Neuron (in vitro differentiated cells): Measurements from ENCODE around the gene CNST.
"Not testable (repeated sequence)": the region's sequence is repeated elsewhere in the genome, so short reads cannot be mapped to it uniquely, and the experiment has no call there.

Experiments used
- H2AFZ ChIP-seq: one replicate; pipeline ENCODE4 v1.6.1; 2013; ENCODE audit warnings: low read depth, mild to moderate bottlenecking, inconsistent platforms, low read length, moderate library complexity
- H3K27me3 ChIP-seq: one replicate; pipeline ENCODE4 v1.6.1; 2013; ENCODE audit warnings: low read length; ENCODE audit not compliant: insufficient read depth
- H3K36me3 ChIP-seq: one replicate; pipeline ENCODE4 v1.6.1; 2013; ENCODE audit warnings: low read length; ENCODE audit not compliant: insufficient read depth
- H3K4me1 ChIP-seq: one replicate; pipeline ENCODE4 v1.6.1; 2013; ENCODE audit warnings: low read length; ENCODE audit not compliant: insufficient read depth
- H3K4me3 ChIP-seq: 2 replicates; pipeline ENCODE4 v1.5.1; 2013; ENCODE audit warnings: mild to moderate bottlenecking, low read length, moderate library complexity
- H3K9me3 ChIP-seq: one replicate; pipeline ENCODE4 v1.6.1; 2013; ENCODE audit warnings: low read length

CNST gene

DNA sequence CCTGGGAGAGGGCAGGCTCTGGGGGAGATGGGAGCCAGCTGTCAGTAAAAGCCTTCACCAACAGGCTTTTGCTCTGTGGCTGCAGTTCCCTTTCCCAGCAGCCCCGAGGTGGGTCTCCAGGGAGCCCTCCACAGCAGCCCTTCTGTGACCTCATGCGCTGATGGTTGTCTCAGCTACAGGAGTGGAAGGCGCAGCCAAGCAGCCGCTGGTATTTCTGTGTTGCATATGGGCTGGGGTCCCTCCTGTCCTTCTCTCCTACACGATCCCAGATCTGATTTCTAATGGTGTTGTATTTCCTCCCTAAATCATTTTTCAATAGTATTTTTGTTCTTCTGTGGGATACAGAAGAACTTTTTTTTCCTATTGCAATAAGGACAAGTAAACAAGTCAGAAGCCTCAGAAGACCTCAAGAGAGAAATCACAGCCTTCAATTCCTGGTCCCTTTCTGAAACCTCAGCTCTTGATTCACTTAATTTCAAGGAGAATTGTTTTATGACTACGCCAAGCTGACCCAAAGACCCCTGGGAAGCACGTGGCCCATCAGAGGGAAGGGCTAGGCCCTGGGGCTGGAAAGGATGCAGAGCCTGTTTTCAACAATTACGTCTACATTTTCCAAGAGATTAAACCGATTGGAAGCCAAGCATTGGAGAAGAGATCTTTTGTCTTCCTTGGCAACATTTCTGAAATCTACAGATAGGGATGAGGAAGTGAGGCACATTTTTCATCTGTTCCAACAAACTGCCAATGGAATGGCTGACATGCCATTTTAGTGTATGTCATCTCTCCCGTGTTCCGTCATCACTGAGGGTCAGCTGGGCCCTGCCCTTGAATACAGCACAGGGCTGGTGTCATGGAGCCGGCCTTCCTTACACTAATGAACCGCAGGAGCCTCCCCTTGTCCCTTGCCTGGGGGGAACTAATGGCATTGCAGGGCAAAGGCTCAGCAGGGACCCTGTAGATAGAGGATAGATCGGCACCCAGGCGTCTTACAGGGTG lies 115.9 kb downstream of the CNST start:
- H3K9me3 ChIP-seq, result no peaks in the 10 kb centered on the region
- H3K4me3 ChIP-seq, result no peak overlapping the region
- H3K36me3 ChIP-seq, result no peaks in the 10 kb centered on the region
- H3K27me3 ChIP-seq, result peaks cover 4% of the 10 kb centered on the region
- H3K4me1 ChIP-seq, result peaks cover 2% of the 10 kb centered on the region
- no peak overlapping the region for H2AFZ ChIP-seq

DNA sequence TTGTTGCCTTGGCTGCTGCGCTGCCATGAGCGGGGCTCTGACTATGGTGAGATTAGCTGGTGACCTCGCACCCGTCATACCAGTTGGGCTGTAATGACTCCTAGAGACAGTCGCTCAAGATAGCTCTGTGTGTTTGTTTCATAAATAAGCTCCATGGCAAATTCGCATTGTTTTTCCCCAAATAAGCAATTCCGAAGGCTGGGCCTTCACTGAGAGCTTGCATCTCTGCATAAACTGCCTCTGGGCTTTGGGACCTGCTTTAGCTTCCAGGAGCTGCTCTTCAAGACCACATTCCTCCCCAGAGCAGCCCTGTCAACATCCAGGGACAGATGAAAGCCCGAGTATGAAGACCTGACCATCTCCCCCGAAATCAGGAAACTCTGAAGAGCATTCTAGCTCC lies 117.3 kb downstream of the CNST start:
- Histone ChIP-seq H3K4me1 (peaks cover 2% of the 10 kb centered on the region), H2AFZ (no peak overlapping the region), H3K27me3 (peaks cover 4% of the 10 kb centered on the region), H3K4me3 (no peak overlapping the region), H3K36me3 (no peaks in the 10 kb centered on the region), H3K9me3 (no peaks in the 10 kb centered on the region)

DNA sequence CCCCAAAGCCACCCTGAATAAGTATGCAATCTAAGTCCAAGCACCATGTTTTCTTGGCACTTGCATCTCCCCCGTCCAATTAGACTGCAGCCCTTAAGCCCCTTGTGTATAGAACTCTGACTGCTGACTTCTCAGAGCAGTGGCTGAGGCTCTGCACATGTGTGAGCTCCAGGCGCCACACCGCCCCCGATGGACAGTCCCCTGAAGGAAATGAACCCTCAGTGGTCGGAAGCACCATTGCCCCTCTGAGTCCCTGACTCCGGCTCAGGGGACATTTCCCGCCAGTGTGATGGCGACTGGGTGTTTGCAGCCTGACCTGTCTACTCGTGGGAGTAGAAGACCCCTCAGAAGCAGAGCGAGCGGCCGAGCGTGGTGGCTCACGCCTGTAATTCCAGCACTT lies 120.7 kb downstream of the CNST start:
- Histone ChIP-seq H3K27me3 (no peaks in the 10 kb centered on the region), H2AFZ (no peak overlapping the region), H3K9me3 (no peaks in the 10 kb centered on the region), H3K4me1 (no peaks in the 10 kb centered on the region), H3K4me3 (no peak overlapping the region), H3K36me3 (no peaks in the 10 kb centered on the region)

DNA sequence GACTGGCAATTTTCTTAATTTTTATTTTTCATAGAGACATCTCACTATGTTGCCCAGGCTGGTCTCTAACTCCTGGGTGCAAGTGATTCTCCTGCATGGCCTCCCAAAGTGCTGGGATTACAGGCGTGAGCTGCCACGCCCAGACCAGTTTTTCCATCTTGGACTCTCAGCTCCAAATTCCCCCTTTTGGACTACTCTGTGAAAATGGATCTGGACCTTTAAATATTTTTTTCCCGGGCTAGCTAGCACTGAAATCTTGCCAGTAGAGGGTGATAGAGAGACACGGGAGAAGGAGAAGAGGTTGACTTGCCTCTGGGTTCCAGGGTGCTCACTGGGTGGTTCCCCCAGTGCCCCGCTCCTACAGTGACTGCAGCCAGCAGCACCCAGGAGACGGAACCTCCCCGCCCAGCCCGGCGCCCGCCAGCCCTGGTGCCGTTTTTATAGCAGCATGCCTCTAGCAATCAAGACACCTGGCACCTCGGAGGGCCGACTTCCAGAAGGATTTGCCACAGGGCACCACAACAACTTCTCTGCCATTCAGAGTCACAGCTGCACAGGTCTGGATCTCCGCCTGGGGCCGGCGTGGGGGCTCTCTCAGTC lies 123.3 kb downstream of the CNST start:
- Histone ChIP-seq H3K27me3 (no peaks in the 10 kb centered on the region), H2AFZ (no peak overlapping the region), H3K9me3 (no peaks in the 10 kb centered on the region), H3K36me3 (no peaks in the 10 kb centered on the region), H3K4me1 (no peaks in the 10 kb centered on the region), H3K4me3 (no peak overlapping the region)

DNA sequence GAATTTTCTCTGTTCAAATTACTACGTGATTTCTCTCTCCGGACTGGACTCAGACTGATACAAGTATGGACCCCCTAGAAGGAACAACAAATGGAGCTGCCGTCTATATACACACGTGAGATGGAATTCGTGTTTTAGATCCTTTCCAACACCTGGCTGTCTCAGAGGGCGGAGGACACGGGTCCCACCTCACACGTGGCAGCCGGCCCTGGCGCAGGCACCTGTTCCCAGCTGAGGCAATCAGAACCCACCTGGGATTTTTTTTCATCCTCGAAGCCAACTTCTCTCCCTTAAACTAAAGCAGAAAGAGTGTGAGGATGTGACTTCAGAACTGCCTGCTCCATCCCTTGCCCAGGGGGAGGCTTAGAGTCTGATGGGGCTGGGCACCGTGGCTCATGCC lies 123.8 kb downstream of the CNST start:
- no peaks in the 10 kb centered on the region for H3K36me3 ChIP-seq
- no peaks in the 10 kb centered on the region for H3K4me1 ChIP-seq
- H2AFZ ChIP-seq, result no peak overlapping the region
- no peak overlapping the region for H3K4me3 ChIP-seq
- no peaks in the 10 kb centered on the region for H3K9me3 ChIP-seq
- no peaks in the 10 kb centered on the region for H3K27me3 ChIP-seq

DNA sequence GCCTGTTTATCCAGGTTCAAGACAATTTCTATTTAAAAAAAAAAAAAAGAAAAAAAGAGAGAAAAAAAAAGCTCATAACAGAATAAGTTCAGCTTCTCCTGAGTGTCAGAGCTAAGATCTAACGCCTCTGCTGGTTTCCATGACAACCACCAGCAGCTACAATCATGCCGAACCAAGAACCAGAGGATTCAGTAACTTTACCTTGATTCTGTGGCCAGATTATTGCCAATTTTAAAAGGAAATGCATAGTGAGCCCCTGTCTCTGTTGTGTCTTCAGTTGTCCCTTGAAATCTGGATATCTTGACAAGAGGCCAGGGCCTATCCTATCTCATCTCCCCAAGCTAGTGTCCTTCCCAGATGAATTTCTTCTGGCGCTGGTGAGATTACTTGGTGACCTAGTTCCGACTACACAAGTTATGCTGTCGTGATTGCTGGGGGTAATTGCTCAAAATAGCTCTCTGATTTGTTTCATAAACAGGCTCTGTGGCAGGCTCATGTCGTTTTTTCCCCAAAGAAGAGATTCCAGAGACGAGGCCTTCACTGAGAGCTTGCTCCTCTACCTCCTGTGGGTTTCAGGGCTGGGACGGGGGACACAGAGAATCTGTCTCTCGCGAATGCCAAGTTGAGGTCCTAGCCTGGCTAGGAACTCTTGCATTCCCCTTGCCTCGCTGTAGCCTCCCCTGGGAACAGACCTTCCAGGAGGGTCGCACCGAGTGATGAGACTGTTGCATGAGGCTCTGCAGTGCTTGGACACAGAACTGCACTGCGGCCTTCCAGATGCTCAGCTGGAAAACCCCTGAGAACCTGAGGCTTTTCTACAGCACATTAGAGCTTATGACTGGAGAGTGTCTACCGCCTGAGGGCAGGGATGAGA lies 125.6 kb downstream of the CNST start:
- Histone ChIP-seq H3K36me3 (no peaks in the 10 kb centered on the region), H3K9me3 (no peaks in the 10 kb centered on the region), H3K4me3 (no peak overlapping the region), H3K27me3 (no peaks in the 10 kb centered on the region), H3K4me1 (no peaks in the 10 kb centered on the region), H2AFZ (no peak overlapping the region)

DNA sequence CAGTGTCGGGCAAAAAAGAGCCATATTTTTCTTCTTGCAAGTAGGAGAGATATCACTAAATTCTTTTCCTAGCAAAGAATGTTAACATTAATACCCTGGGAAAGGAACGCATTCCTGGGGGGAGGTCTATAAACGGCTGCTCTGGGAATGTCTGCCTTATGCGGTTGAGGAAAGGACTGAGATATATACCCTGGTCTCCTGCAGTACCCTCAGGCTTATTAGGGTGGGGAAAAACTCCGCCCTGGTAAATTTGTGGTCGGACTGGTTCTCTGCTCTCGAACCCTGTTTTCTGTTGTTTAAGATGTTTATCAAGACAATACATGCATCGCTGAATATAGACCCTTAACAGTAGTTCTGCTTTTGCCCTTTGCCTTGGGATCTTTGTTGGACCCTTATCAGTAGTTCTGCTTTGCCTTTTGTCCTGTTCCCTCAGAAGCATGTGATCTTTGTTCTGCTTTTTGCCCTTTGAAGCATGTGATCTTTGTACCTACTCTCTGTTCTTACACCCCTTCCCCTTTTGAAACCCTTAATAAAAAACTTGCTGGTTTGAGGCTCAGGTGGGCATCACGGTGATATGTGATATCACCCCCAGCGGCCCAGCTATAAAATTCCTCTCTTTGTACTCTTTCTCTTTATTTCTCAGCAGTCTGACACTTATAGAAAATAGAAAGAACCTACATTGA lies 128.1 kb downstream of the CNST start:
- H3K4me3 ChIP-seq, H3K36me3 ChIP-seq, H3K27me3 ChIP-seq, H3K9me3 ChIP-seq, H2AFZ ChIP-seq, H3K4me1 ChIP-seq: not testable (repeated sequence)

DNA sequence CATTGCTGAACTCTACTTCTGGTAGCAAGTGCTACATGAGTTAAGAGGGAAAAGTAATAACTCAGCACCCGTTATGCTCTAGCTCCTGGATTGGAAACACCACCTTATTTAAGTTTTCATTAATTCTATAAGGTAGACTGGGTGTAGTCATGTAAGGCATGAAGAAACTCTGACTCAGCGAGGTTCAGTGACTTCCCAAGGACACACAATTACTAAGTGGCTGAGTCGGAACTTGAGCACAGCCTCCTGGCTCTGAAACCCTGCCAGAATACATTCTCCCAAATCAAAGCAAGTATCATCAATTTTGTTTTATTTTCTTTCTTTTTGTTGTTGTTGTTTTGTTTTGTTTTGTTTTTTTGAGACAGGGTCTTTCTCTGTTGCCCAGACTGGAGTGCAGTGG lies 128.9 kb downstream of the CNST start:
- Histone ChIP-seq H3K4me3 (no peak overlapping the region), H3K4me1 (no peaks in the 10 kb centered on the region), H3K27me3 (no peaks in the 10 kb centered on the region), H3K36me3 (no peaks in the 10 kb centered on the region), H2AFZ (no peak overlapping the region), H3K9me3 (no peaks in the 10 kb centered on the region)

DNA sequence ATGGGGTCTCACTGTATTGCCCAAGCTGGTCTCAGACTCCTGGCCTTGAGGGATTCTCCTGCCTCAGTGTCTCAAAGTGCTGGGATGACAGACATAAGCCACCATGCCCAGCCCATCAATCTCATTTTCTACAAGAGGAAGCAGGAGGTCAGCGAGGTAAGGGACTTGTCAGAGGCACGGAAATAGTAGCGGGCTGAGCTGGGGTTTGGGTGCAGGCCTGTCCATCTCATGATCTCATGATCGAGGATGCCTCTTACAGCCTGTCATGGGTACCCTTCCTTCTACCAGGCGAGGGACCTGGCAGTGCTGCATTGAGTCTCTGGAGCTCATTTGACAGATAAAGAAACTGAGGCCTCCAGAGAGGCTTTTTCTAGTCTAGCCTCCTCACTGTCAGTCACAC lies 129.4 kb downstream of the CNST start:
- Histone ChIP-seq H3K4me1 (no peaks in the 10 kb centered on the region), H2AFZ (no peak overlapping the region), H3K4me3 (no peak overlapping the region), H3K27me3 (no peaks in the 10 kb centered on the region), H3K36me3 (no peaks in the 10 kb centered on the region), H3K9me3 (no peaks in the 10 kb centered on the region)

DNA sequence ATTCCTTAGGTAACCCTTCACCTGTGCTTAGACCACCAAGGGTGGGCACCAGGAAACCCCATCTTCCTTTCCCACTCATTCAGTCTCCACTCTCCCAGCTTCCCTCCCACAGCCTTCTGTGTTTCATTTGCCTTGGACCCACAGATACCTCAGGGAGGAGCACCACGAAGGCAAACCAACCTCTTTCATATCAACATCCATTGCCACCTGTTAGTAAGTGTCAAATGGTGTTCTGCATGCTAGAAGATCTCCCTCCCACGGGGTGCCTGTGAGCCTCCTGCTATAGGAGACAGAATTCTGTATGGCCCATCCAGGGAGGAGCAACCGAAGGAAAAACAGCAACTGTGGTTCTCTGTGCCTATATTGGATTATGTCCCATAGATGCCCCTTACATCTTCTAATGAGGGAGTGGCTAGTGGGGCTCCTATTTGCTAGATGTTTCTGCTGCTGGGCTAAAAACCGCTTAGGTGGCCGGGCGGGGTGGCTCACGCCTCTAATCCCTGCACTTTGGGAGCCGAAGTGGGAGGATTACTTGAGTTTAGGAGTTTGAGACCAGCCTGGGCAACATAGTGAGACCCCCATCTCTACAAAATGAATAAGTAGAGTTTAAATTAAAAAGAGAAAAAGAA lies 132.3 kb downstream of the CNST start:
- Histone ChIP-seq H2AFZ (peak overlapping the region; percentile 31), H3K4me1 (no peaks in the 10 kb centered on the region), H3K9me3 (no peaks in the 10 kb centered on the region), H3K36me3 (no peaks in the 10 kb centered on the region), H3K27me3 (no peaks in the 10 kb centered on the region), H3K4me3 (peak overlapping the region; percentile 8)

DNA sequence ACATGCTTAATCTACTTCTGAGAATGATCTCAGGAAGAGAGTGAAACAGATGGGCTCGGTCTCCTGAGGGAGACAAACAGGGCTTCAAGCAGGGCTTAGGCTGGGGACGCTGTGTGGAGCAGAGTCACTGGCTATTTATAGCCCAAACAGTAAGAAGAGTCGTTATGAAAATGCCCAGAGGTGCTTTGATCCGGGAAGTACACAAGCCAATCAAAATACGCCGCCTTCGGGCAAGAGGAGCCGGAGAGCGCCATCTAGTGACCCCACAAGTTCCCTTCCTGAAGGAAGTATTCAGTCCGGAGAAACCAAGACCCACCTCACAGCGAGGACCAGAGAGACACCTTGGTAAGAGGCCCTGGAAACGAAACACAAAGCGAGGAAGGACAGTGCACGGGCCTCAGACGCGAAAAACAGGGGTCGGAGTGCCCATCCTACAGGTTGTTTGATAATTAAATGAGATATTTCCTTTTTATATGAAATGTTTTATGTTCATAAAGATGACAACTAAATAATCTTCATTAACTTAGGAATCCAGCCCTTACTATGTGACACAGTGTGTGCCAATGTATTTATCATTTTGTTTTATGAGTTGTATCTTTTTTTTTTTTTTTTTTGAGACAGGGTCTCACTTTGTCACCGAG lies 133.0 kb downstream of the CNST start:
- Histone ChIP-seq H2AFZ (peak overlapping the region; percentile 31), H3K4me3 (peak overlapping the region; percentile 8), H3K4me1 (no peaks in the 10 kb centered on the region), H3K9me3 (no peaks in the 10 kb centered on the region), H3K27me3 (no peaks in the 10 kb centered on the region), H3K36me3 (no peaks in the 10 kb centered on the region)

DNA sequence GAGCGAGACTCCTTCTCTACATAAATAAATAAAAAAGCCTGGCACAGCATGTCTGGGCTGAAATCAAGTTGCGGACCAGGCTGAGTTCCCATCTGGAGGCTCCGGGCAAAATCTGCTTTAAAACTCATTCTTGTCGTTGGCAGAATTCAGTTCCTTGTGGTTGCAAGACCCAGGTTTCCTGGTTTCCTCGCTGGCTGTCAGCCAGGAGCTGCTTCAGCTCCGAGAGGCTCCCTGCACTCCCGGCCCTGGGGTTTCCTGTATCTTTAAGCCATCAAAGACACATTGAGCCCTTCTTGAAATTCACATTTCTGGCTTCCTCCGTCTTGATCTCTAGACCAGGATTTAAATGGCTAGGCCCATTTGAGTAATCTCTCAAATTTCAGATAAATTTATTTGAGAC lies 137.3 kb downstream of the CNST start:
- no peaks in the 10 kb centered on the region for H3K4me1 ChIP-seq
- no peaks in the 10 kb centered on the region for H3K36me3 ChIP-seq
- no peaks in the 10 kb centered on the region for H3K27me3 ChIP-seq
- no peak overlapping the region for H2AFZ ChIP-seq
- no peak overlapping the region for H3K4me3 ChIP-seq
- H3K9me3 ChIP-seq, result no peaks in the 10 kb centered on the region
